ENCODE results near the gene CCM2L. TPM values are rescaled to one million over a fixed set of nuclear protein-coding genes. Genes with fewer than 3 reads are reported as not detected.

CCM2L gene
- total and polyA plus RNA-seq, 2 of the 4 experiments (the other 2 are of a cell fraction), result not detected

DNA sequence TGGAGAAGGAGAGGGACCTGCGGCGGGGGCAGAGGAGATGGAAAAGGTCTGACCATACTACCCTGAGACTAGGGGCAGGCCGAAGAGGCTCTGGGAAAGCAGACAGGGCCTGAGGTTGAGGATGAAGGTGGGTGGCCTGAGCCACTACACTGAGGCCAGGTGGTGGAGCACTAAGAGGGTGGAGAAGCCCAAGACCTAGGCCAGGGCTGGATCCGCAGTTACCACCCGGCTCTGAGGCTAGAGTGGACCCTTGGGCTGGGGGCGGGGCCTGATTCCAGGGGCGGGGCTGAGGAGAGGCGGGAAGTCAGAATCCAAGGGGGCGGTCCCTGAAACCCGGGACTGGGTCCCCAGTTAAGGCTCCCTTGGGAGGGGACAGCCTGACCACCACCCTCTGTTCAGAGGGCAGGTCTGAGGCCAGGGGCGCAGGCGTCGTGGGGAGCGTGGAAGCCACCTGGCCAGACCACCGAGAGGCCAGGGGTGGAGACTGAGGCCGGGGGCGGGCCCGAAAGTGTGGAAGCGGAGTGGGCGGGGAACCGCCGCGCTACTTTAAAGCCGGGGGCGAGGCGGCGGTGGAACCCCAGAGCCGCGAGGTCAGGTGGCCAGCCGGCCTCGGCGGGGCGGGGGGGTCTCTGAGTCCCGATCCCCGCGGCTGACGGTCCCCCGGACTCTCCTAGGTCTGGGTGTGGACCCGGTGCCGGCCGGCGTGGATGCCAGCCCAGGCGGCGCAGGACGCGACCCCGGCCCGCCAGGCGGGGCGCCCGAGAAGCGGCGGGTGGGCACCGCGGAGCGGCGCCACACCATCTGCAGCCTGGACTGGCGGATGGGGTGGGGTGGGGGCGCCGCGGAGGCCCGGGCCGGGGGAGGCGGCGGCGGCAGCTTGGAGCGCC lies 8.3 kb downstream of the CCM2L start:
- WGBS, 2 experiments (ENCODE audit: extremely low coverage in 2 of 2, insufficient read length in 1 of 2), result 1% methylated on average over 44 of the region's 67 CpGs; no CpG with 5 or more reads in 1 of the 2 experiments
- POLR2A ChIA-PET (ENCODE audit: unreplicated experiment), result no interaction called here
- peak; percentile 40 for ATAC-seq (ENCODE audit: low read depth)

More for the DNA sequence above, 8.3 kb downstream of the CCM2L start:
- TF ChIP-seq, protein P1, sequence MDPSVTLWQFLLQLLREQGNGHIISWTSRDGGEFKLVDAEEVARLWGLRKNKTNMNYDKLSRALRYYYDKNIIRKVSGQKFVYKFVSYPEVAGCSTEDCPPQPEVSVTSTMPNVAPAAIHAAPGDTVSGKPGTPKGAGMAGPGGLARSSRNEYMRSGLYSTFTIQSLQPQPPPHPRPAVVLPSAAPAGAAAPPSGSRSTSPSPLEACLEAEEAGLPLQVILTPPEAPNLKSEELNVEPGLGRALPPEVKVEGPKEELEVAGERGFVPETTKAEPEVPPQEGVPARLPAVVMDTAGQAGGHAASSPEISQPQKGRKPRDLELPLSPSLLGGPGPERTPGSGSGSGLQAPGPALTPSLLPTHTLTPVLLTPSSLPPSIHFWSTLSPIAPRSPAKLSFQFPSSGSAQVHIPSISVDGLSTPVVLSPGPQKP (IDR thresholded peaks at IDR 0.05; ENCODE audit: borderline replicate concordance, low read depth, low read length), result no peak
- TF ChIP-seq, protein P2, sequence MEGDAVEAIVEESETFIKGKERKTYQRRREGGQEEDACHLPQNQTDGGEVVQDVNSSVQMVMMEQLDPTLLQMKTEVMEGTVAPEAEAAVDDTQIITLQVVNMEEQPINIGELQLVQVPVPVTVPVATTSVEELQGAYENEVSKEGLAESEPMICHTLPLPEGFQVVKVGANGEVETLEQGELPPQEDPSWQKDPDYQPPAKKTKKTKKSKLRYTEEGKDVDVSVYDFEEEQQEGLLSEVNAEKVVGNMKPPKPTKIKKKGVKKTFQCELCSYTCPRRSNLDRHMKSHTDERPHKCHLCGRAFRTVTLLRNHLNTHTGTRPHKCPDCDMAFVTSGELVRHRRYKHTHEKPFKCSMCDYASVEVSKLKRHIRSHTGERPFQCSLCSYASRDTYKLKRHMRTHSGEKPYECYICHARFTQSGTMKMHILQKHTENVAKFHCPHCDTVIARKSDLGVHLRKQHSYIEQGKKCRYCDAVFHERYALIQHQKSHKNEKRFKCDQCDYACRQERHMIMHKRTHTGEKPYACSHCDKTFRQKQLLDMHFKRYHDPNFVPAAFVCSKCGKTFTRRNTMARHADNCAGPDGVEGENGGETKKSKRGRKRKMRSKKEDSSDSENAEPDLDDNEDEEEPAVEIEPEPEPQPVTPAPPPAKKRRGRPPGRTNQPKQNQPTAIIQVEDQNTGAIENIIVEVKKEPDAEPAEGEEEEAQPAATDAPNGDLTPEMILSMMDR (conservative IDR thresholded peaks at IDR 0.05; ENCODE audit: low read depth, low read length), result no peak
- no peak for TF ChIP-seq MAZ (IDR thresholded peaks at IDR 0.05; ENCODE audit: borderline replicate concordance, low read depth, low read length)
- no peak for TF ChIP-seq FOS (IDR thresholded peaks at IDR 0.05; ENCODE audit: low read depth, low read length)
- no peak for TF ChIP-seq MAFK (IDR thresholded peaks at IDR 0.05; ENCODE audit: low read depth, low read length)
- TF ChIP-seq, protein P3, sequence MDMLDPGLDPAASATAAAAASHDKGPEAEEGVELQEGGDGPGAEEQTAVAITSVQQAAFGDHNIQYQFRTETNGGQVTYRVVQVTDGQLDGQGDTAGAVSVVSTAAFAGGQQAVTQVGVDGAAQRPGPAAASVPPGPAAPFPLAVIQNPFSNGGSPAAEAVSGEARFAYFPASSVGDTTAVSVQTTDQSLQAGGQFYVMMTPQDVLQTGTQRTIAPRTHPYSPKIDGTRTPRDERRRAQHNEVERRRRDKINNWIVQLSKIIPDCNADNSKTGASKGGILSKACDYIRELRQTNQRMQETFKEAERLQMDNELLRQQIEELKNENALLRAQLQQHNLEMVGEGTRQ (IDR thresholded peaks at IDR 0.05; ENCODE audit: low read depth, low read length), result no peak
- no peak for TF ChIP-seq CHD1 (IDR thresholded peaks at IDR 0.05; ENCODE audit: low read depth, low read length)
- no peak for TF ChIP-seq MXI1 (IDR thresholded peaks at IDR 0.05; ENCODE audit: borderline replicate concordance, low read depth, low read length)
- TF ChIP-seq RFX5 (IDR thresholded peaks at IDR 0.05; ENCODE audit: low read depth, low read length), result no peak
- no peak for TF ChIP-seq SMC3 (IDR thresholded peaks at IDR 0.05; ENCODE audit: low read depth, low read length)
- Histone ChIP-seq H2AFZ (replicated peaks; ENCODE audit: low read length, poor library complexity) (peak overlapping the region; percentile 86), H2AK5ac (ENCODE audit: low read depth, low read length) (no peak overlapping the region), H4K5ac (ENCODE audit: low read depth, low read length) (no peak overlapping the region), H2AK9ac (replicated peaks; ENCODE audit: low read depth, low read length, poor library complexity) (no peak overlapping the region), H3K4me2 (ENCODE audit: low read depth, low read length) (no peak overlapping the region), H2BK5ac (ENCODE audit: low read depth, low read length, poor library complexity, severe bottlenecking) (no peak overlapping the region), H4K8ac (ENCODE audit: low read depth in 2 of 2, low read length in 2 of 2) (no peak overlapping the region), H4K20me1 (ENCODE audit: insufficient read depth, low read length) (no peaks in the 10 kb centered on the region), H2BK15ac (ENCODE audit: low read depth, low read length) (no peak overlapping the region), H3K36me3 (ENCODE audit: control insufficient read depth, insufficient read depth, low read length) (no peaks in the 10 kb centered on the region), H3K18ac (ENCODE audit: low read depth, low read length) (no peak overlapping the region), H2BK20ac (ENCODE audit: low read depth, low read length) (no peak overlapping the region), H3K9me3 (ENCODE audit: control insufficient read depth, insufficient read depth, low read length) (peaks cover 2% of the 10 kb centered on the region; the same call in 1 of the 2 replicates), H3K14ac (replicated peaks; ENCODE audit: low read depth, low read length) (no peak overlapping the region), H4K91ac (ENCODE audit: insufficient read depth, low read depth, low read length) (no peak overlapping the region), H2BK120ac (ENCODE audit: low read depth, low read length) (no peak overlapping the region), H3K56ac (ENCODE audit: extremely low read depth, insufficient read depth, low read length) (no peak overlapping the region), H3K9me1 (ENCODE audit: insufficient read depth, low read length) (no peaks in the 10 kb centered on the region), H3K9ac (ENCODE audit: low read depth, low read length) (no peak overlapping the region), H3K4ac (ENCODE audit: low read depth, low read length) (no peak overlapping the region), H3K4me3 (ENCODE audit: insufficient read depth, low read depth, low read length) (no peak overlapping the region), H3K4me1 (ENCODE audit: control insufficient read depth, insufficient read depth, low read length) (no peaks in the 10 kb centered on the region), H3K27ac (ENCODE audit: insufficient read depth, low read length) (no peak overlapping the region), H3K23ac (ENCODE audit: low read depth, low read length) (no peak overlapping the region), H3K27me3 (ENCODE audit: control insufficient read depth, insufficient read depth, low read length) (peaks cover 65% of the 10 kb centered on the region), H3K79me1 (ENCODE audit: low read depth in 1 of 2, low read length in 2 of 2) (no peaks in the 10 kb centered on the region)
- BruUV-seq (replicated peaks), result no TSS peak
- CTCF ChIA-PET, result no interaction called here
- intact Hi-C loops (cut with micrococcal nuclease) (no loop called here), dilution Hi-C loops (cut with HindIII; ENCODE audit: low sequenced_read_pairs, unreplicated experiment) (no loop called here), in situ Hi-C loops (cut with MboI; ENCODE audit: low sequenced_read_pairs) (no loop called here)
- DNase-seq, result no peak
